NCI-H774 (cell line): ENCODE data around the gene ITM2C.

Experiments used
- DNase-seq: peaks from one replicate; lab custom pipeline; 2025; lab: John Stamatoyannopoulos, UW

The ITM2C gene, protein sequence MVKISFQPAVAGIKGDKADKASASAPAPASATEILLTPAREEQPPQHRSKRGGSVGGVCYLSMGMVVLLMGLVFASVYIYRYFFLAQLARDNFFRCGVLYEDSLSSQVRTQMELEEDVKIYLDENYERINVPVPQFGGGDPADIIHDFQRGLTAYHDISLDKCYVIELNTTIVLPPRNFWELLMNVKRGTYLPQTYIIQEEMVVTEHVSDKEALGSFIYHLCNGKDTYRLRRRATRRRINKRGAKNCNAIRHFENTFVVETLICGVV

GRCh38 chr2:230864605-230865306 lies at the start of gene ITM2C:
Gene ITM2C (plus strand): TSS chr2:230864942. CDS start chr2:230865026, 84 bp downstream.
- DNase-seq: peak; percentile 52

GRCh38 chr2:230815088-230815487 lies 49.7 kb upstream of the ITM2C start:
- DNase-seq: no peak

GRCh38 chr2:230816735-230817134 lies 48.0 kb upstream of the ITM2C start:
- no peak for DNase-seq

DNA sequence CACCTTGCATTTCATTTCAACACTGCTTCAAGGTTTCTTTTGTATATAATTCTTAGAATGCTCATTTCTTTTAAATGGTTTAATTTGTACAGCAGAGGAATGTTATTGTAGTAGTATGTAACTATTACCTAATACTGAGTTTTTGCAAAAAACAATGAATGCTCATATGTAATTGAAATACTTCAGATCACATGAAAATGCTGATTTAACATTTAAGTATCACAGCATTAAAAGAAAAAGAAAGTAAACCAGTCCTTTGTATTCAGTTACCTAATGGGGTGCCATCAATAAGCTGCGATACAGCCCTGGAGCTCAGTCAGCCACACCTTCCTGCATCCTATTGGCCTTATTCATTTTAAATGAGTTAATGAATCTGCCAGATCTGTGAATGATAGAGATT lies 45.3 kb upstream of the ITM2C start:
- no peak for DNase-seq

DNA sequence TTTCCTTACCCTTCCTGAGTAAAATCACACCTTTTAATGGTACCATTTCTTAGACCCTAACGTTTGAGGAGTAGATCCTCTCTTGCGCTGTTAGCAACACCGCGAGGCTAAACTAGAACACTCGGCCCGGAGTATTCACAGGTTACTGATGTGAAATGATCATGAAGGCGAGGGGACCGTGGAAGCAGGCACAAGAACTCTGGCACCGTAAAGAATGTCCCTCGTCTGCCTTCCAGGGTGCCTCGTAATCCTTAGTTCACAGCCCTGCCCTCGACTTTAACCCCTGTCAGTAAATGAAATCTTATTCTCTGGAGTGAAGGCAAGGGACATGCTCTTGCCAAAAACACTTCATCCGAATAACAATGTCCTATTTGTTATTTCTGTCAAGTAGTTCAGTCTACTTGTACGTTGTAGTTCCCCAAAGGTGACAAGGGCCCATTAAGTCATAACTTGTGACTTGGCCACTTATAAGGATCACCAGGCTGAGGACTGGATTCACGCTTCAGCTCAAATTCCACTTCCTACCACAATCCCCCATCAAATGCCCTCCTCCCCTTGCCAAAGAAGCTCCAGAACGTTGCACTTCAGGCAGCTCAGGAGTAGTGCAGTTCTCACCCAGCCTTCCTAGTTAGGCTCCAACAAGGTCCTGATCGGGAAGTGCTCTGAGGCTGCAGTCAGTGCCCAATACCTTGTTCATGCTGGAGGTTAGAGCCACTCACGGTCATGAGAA lies 43.3 kb upstream of the ITM2C start:
- no peak for DNase-seq

GRCh38 chr2:230821991-230822520 lies 42.7 kb upstream of the ITM2C start:
- DNase-seq: no peak

GRCh38 chr2:230823264-230823964 lies 41.3 kb upstream of the ITM2C start:
- DNase-seq: no peak

- peak; percentile 54 for DNase-seq
Observed at GRCh38 chr2:230824406-230824978, 40.2 kb upstream of the ITM2C start.

GRCh38 chr2:230825354-230825753 lies 39.4 kb upstream of the ITM2C start:
- no peak for DNase-seq

DNA sequence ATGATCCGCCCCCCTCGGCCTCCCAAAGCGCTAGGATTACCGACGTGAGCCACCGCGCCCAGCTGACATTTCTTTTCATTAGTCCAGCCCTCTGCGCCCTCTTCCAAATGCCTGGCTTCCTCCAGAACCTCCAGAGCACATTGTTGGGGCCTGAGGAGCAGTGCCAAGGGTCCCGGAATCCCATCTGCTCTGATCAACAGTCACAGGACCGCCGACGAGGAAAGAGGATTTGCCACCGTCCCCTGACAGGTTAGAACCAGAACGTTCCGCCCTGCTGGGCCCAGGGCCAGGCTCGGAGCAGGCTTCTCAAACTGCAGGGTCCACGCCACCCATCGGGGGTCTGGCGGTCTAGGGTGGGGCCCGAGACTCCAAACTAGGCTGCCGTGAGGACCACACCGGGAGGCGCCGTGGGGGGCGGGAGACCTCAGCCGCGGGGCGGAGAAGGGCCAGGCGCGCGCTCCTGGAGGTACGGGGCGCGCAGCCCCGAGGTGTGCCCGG lies 36.9 kb upstream of the ITM2C start:
- no peak for DNase-seq

DNA sequence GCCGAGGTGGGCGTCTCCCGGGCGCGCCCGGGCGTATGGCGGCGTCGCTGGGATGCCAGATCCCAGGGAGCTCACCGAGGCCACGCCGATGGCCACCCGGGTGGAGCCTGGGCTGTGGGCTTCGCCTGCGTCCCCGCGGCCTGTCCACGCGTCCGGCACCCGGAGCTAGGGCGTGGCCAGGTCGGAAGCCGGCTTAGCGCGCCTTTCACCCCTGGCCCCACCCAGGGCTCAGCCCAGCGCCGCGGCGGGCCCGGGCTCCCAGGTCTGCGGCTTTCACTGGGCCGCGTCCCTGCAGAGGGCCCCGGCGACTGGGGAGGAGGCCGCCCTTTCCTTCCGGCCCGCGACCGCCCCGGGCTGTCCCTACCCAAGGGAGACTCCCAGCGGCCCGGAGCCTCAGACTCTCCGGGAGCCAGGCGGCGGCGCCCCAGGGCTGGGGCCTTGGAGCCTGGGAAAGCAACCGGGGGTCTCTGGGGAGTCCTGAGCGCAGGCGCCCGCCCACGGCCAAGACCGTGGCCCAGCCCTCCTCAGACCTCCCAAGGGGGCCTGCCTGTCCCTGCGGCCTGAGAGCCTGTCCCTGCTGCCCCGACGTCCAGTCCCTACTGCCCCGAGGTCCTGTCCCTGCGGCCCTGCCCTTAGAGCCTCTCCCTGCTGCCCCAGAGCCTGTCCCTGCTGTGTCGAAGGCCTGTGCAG lies 36.3 kb upstream of the ITM2C start:
- DNase-seq: no peak

DNA sequence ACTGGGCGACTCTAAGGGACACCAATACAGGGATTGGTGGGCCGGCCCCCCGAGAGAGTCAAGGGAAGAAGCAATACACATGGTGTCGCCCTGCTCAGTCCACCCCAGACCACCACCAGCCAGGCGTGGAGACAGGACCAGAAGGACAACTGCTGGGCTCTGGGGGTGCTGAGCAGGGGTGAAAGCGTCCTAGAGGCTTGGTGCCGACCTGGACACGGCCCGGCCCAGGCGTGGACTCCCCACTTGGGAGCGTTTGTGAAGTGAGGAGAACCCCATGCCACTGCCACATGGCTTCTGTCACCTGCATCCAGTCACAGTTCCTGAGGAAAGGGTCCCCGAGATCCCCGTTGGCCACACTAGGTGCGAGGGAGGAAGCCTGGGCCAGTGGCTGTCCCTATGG lies 35.4 kb upstream of the ITM2C start:
- no peak for DNase-seq

DNA sequence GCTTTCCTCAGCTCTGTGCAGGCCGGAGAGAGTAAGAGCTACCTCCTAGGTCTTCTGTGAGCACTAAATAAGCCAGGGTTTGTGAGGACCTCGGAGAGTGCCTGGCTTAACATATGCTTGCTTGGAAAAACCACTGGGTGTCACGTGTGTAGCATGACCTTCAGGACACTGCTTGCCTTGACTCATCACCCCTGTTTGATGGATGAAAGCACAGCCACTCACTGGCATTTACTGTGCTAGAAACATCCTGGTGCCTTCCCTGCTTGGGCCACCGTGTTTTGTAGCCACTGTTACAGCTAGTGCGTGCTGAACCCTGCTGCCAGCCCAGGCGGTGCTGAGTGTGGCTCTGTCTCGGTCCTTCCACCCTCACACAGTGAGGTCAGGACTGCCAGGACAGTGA lies 34.8 kb upstream of the ITM2C start:
- no peak for DNase-seq

- DNase-seq: no peak
Observed at GRCh38 chr2:230830428-230830827, 34.3 kb upstream of the ITM2C start.

- DNase-seq: no peak
Observed at GRCh38 chr2:230840301-230840700, 24.4 kb upstream of the ITM2C start.

DNA sequence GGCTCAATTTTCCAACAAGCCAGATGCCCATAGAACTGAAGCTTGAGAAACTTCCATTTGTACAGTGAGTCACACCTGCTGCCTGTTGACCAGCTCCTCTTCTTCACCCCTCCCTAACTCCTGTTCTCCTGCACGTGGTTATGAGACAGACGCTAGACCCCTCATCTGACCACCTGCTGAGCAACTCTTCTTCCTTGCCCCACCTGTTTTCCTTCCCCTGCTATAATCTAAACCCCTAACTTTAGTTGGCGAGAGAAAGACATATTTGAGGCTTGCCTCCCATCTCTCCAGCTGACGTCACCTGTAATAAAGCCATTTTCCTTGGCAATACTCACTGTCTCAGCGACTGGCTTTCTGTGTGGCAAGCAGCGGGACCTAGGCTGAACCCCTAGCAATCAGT lies 22.3 kb upstream of the ITM2C start:
- no peak for DNase-seq

DNA sequence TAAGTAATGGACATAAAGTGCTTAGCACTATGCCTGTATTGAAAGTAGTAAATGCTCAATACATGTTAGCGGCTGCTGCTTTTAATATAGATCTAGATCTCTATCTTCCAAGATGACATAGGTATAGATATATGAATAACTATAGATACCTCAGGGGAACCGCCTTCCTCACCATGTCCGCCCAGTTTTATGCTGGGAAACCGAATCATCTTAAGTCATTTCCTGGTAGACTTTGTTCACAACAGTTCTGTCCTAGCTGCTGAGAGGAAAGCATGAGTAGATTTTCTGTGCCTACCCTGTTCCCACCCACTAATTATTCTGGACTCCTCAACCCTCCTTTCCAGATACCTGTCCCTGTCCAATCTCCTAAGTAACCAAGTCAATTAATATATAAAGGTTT lies 21.6 kb upstream of the ITM2C start:
- no peak for DNase-seq

GRCh38 chr2:230846360-230846759 lies 18.4 kb upstream of the ITM2C start:
- DNase-seq: no peak

- peak; percentile 62 for DNase-seq
Observed at GRCh38 chr2:230847883-230848388, 16.8 kb upstream of the ITM2C start.

- no peak for DNase-seq
Observed at GRCh38 chr2:230849633-230850357, 14.9 kb upstream of the ITM2C start.
